ENCODE measurements around the gene INTS7.

- TF ChIP-seq CTCF (conservative IDR thresholded peaks at IDR 0.05 in 1 of 2, IDR thresholded peaks at IDR 0.05 in 1 of 2; ENCODE audit: extremely low read depth in 1 of 2, insufficient read depth in 1 of 2, low read depth in 1 of 2, low read length in 2 of 2), result no peak
- no peak for TF ChIP-seq EZH2 (IDR thresholded peaks at IDR 0.05; ENCODE audit: borderline replicate concordance, low read length)
Observed at GRCh38 chr1:211986628-211987254, 48.6 kb downstream of the INTS7 start.
